Measurements from ENCODE around the gene PBX1. TPM values are rescaled to one million over a fixed set of nuclear protein-coding genes. Genes with fewer than 3 reads are reported as not detected.

The PBX1 gene
- total and polyA plus RNA-seq, 2 donors from 2014 or later: 14.9 to 91.5 TPM

GRCh38 chr1:164638492-164639202 lies 79.7 kb downstream of the PBX1 start:
- no peak for DNase-seq
- H3K4me1 ChIP-seq (ENCODE audit: control insufficient read depth in 2 of 3, insufficient read depth in 2 of 3, low read depth in 1 of 3, low read length in 3 of 3): peaks cover 2 to 37% (median 26%) of the 10 kb centered on the region in 3 donors
- no peaks in the 10 kb centered on the region for H3K9me3 ChIP-seq (ENCODE audit: control insufficient read depth in 2 of 3, insufficient read depth in 1 of 3, low read length in 3 of 3)
- intact Hi-C loops (cut with DNase I): no loop called here
- TF ChIP-seq CTCF (IDR thresholded peaks at IDR 0.05; ENCODE audit: borderline replicate concordance, extremely low read depth, insufficient read depth): no peak
- H3K27ac ChIP-seq (ENCODE audit: low read depth in 2 of 2, low read length in 2 of 2): peak overlapping the region in 1 of 2 donors; percentile 20
- H3K27me3 ChIP-seq (ENCODE audit: control insufficient read depth, insufficient read depth, low read length): no peaks in the 10 kb centered on the region
- no peak overlapping the region for H3K4me3 ChIP-seq (ENCODE audit: low read length in 3 of 3)
- no peak for FAIRE-seq
- H3K36me3 ChIP-seq (ENCODE audit: control insufficient read depth in 2 of 3, insufficient read depth in 3 of 3, low read length in 3 of 3): peaks cover 0 to 2% (median 0%) of the 10 kb centered on the region in 3 donors
- no peak overlapping the region for H3K9ac ChIP-seq (ENCODE audit: low read length in 3 of 3)

- Histone ChIP-seq H3K9ac (ENCODE audit: low read length in 3 of 3) (no peak overlapping the region), H3K4me3 (ENCODE audit: low read length in 3 of 3) (no peak overlapping the region), H3K27ac (ENCODE audit: low read depth in 2 of 2, low read length in 2 of 2) (peak overlapping the region in 1 of 2 donors; percentile 3), H3K27me3 (ENCODE audit: control insufficient read depth, insufficient read depth, low read length) (no peaks in the 10 kb centered on the region), H3K4me1 (ENCODE audit: control insufficient read depth in 2 of 3, insufficient read depth in 2 of 3, low read depth in 1 of 3, low read length in 3 of 3) (peaks cover 2 to 34% (median 19%) of the 10 kb centered on the region in 3 donors), H3K36me3 (ENCODE audit: control insufficient read depth in 2 of 3, insufficient read depth in 3 of 3, low read length in 3 of 3) (peaks cover 0 to 2% (median 0%) of the 10 kb centered on the region in 3 donors), H3K9me3 (ENCODE audit: control insufficient read depth in 2 of 3, insufficient read depth in 1 of 3, low read length in 3 of 3) (no peaks in the 10 kb centered on the region)
- FAIRE-seq (no peak), DNase-seq (no peak)
- TF ChIP-seq CTCF (IDR thresholded peaks at IDR 0.05; ENCODE audit: borderline replicate concordance, extremely low read depth, insufficient read depth): no peak
- intact Hi-C loops (cut with DNase I): no loop called here
Observed at GRCh38 chr1:164640686-164641352, 81.8 kb downstream of the PBX1 start.

- no peak overlapping the region for H3K4me3 ChIP-seq (ENCODE audit: low read length in 3 of 3)
- FAIRE-seq: no peak
- H3K9ac ChIP-seq (ENCODE audit: low read length in 3 of 3): no peak overlapping the region
- peak overlapping the region in 1 of 2 donors; percentile 3 for H3K27ac ChIP-seq (ENCODE audit: low read depth in 2 of 2, low read length in 2 of 2)
- H3K9me3 ChIP-seq (ENCODE audit: control insufficient read depth in 2 of 3, insufficient read depth in 1 of 3, low read length in 3 of 3): no peaks in the 10 kb centered on the region
- no peak for DNase-seq
- intact Hi-C loops (cut with DNase I): no loop called here
- peaks cover 0 to 2% (median 0%) of the 10 kb centered on the region in 3 donors for H3K36me3 ChIP-seq (ENCODE audit: control insufficient read depth in 2 of 3, insufficient read depth in 3 of 3, low read length in 3 of 3)
- no peak for TF ChIP-seq CTCF (IDR thresholded peaks at IDR 0.05; ENCODE audit: borderline replicate concordance, extremely low read depth, insufficient read depth)
- peaks cover 2 to 32% (median 19%) of the 10 kb centered on the region in 3 donors for H3K4me1 ChIP-seq (ENCODE audit: control insufficient read depth in 2 of 3, insufficient read depth in 2 of 3, low read depth in 1 of 3, low read length in 3 of 3)
- H3K27me3 ChIP-seq (ENCODE audit: control insufficient read depth, insufficient read depth, low read length): no peaks in the 10 kb centered on the region
Observed at GRCh38 chr1:164641353-164641730, 82.4 kb downstream of the PBX1 start.

Measured in kidney (tissue), 14 donors.